ENCODE data around the gene CAPN5. TPM values are rescaled to one million over a fixed set of nuclear protein-coding genes. Genes with fewer than 3 reads are reported as not detected.

CAPN5 gene
- total and polyA plus RNA-seq, 4 experiments from 2014 or later = 1.4 to 2.6 (median 1.7) TPM

DNA sequence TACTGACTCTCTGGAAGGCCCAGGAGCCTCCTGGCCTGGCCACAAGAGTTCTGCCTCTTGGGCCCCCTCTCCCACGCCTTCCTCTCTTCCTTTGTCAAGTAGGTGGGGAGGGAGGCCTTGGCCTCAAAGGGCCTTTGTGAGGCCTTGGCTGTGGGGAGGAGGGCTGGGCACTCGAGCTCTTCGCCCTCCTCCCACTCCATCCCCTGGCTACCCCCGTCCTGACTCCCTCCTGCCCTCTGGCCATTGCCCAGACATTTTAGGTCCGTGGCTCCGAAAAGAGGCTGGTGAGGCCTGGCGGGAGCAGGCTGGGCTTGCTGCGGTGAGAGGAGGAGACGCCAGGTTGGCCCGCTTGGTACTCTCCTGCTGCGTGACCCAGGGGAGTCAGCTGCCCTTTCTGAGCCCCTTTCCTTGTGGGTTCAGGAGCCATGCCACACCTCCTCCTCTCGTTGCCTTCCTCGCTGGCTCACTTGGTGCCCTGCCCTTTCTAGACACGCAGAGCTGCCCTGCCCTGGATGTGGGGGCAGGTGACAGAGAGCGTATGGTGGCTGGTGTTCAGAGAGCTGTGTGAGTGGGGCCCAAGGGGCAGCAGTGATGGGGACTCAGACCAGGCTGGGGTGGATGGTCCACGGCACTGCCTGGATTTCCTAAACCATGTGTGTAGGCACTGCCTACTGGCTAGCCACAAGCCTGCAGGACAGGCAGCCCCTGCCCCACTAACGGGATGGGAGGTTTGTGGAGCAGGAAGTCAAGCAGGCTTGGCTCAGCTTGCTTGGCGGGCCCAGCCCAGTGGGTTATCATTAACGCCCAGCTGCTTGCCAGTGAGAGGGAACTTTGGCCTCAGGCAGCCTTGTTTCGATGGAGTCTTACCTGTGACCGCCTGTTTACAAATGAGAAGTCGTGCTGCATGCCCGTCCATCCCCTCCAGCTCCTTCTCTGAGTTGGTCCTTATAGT, 20.0 kb downstream of the CAPN5 start:
- H3K4me1 Mint-ChIP-seq = peaks cover 4 to 22% (median 15%) of the 10 kb centered on the region in 4 donors
- CTCF ChIA-PET (ENCODE audit: partially characterized antibody) = interaction anchor here (1.0 to 1.1 kb wide), 2 partner anchors 9 to 40 kb away, joined by 3 to 5 read pairs; no protein-coding TSS in a partner anchor
- Histone ChIP-seq H3K36me3 (ENCODE audit: insufficient read depth, low read length) (no peaks in the 10 kb centered on the region), H3K9me3 (ENCODE audit: control insufficient read depth in 1 of 2, low read length in 2 of 2) (no peaks in the 10 kb centered on the region), H3K27ac (ENCODE audit: low read depth, low read length) (no peak overlapping the region), H3K4me3 (ENCODE audit: low read length in 2 of 2) (no peak overlapping the region), H3K27me3 (ENCODE audit: insufficient read depth, low read length) (no peaks in the 10 kb centered on the region), H3K4me1 (ENCODE audit: insufficient read depth, low read length) (peaks cover 23% of the 10 kb centered on the region)
- H3K27me3 Mint-ChIP-seq = no peaks in the 10 kb centered on the region
- no peaks in the 10 kb centered on the region for H3K36me3 Mint-ChIP-seq
- H3K9me3 Mint-ChIP-seq = peaks cover 0 to 3% (median 0%) of the 10 kb centered on the region in 8 donors
- H3K4me3 Mint-ChIP-seq = no peak overlapping the region
- POLR2A ChIA-PET (ENCODE audit: partially characterized antibody) = no interaction called here
- H3K27ac Mint-ChIP-seq = no peak overlapping the region
- intact Hi-C loops (cut with micrococcal nuclease) = no loop called here
- DNase-seq = no peak

DNA sequence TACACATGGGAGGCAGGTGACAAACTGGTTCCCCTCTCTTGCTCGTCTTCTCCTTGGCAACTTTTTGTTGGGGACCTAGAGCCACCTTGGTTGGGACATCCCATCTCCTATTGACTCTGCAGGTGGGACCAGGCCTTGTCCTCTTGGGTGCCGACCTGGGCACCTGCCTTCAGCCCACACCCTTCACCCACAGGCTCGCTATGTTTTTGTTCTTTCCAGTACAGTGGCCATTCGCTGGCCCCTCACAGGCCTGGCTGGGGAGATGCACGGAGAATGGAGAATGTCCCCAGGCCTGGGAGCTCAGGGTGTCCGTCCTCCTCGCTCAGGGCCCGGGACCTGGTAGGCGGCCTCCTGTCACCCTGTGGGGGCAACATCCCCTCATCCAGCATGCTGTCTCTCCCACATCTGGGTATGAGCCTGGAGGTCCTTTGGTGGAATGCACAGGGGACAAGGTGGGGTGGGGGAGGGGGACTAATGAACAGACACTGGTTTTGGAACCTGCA, 21.0 kb downstream of the CAPN5 start:
- Mint-ChIP-seq H3K4me1 (peaks cover 1 to 13% (median 8%) of the 10 kb centered on the region in 4 donors), H3K4me3 (no peak overlapping the region), H3K27ac (peak overlapping the region in 1 of 7 donors; percentile 78), H3K36me3 (no peaks in the 10 kb centered on the region), H3K9me3 (peaks cover 0 to 3% (median 0%) of the 10 kb centered on the region in 8 donors), H3K27me3 (no peaks in the 10 kb centered on the region)
- Histone ChIP-seq H3K36me3 (ENCODE audit: insufficient read depth, low read length) (no peaks in the 10 kb centered on the region), H3K4me3 (ENCODE audit: low read length in 2 of 2) (no peak overlapping the region), H3K27me3 (ENCODE audit: insufficient read depth, low read length) (no peaks in the 10 kb centered on the region), H3K27ac (ENCODE audit: low read depth, low read length) (no peak overlapping the region), H3K9me3 (ENCODE audit: control insufficient read depth in 1 of 2, low read length in 2 of 2) (no peaks in the 10 kb centered on the region), H3K4me1 (ENCODE audit: insufficient read depth, low read length) (peaks cover 13% of the 10 kb centered on the region)
- intact Hi-C loops (cut with micrococcal nuclease) = no loop called here
- ChIA-PET POLR2A (ENCODE audit: partially characterized antibody) (no interaction called here), CTCF (ENCODE audit: partially characterized antibody) (interaction anchor here (1.0 to 5.8 kb wide), 2 partner anchors 40 to 41 kb away, joined by 5 to 107 read pairs; no protein-coding TSS in a partner anchor)
- DNase-seq = no peak

DNA sequence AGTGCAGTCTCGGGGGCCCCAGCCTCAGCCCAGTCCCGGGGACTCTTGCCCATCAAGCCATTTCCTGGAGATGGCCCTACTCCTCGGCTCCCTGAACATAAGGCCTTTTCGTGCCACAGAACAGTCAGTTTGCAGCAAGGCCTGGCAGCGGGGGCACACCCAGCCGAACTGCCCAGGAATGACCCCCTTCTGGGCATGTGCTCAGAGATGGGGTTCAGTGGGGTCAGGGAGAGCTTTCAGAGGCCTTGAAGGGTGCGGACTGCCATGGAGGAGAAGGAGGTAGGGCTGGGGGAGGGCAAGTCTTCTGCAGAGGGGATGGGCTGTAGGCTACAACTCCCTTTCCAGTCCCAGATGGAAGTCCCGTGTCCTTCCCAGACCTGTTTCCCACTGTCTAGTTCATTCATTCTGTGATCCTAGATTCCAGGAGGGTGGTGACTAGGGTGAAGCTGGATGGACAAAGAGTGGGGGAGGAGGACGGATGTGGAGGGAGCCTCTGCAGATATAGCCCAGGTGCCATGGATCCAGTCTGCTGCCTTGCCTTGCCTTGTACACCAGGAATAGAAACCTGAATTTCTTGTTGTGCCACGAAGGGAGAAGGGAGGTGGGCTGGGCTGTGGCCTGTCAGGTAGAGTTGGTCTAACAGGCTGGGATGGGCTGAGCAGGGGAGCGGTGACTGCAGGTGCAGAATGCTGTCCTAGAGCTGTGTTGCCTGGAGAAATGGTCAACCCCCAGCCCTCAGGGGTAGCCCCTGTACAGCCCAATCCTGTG, 21.6 kb downstream of the CAPN5 start:
- Mint-ChIP-seq H3K36me3 (no peaks in the 10 kb centered on the region), H3K9me3 (peaks cover 0 to 3% (median 0%) of the 10 kb centered on the region in 8 donors), H3K27ac (no peak overlapping the region), H3K4me3 (no peak overlapping the region), H3K4me1 (peaks cover 1 to 7% (median 5%) of the 10 kb centered on the region in 4 donors), H3K27me3 (no peaks in the 10 kb centered on the region)
- no peak for DNase-seq
- peaks cover 7% of the 10 kb centered on the region for H3K4me1 ChIP-seq (ENCODE audit: insufficient read depth, low read length)
- no peak overlapping the region for H3K27ac ChIP-seq (ENCODE audit: low read depth, low read length)
- H3K36me3 ChIP-seq (ENCODE audit: insufficient read depth, low read length) = no peaks in the 10 kb centered on the region
- no peaks in the 10 kb centered on the region for H3K27me3 ChIP-seq (ENCODE audit: insufficient read depth, low read length)
- ChIA-PET POLR2A (ENCODE audit: partially characterized antibody) (no interaction called here), CTCF (ENCODE audit: partially characterized antibody) (interaction anchor here (1.4 to 5.8 kb wide), 3 partner anchors 7 to 40 kb away, joined by 3 to 107 read pairs (median 45); no protein-coding TSS in a partner anchor)
- no peak overlapping the region for H3K4me3 ChIP-seq (ENCODE audit: low read length in 2 of 2)
- H3K9me3 ChIP-seq (ENCODE audit: control insufficient read depth in 1 of 2, low read length in 2 of 2) = no peaks in the 10 kb centered on the region
- intact Hi-C loops (cut with micrococcal nuclease) = no loop called here

DNA sequence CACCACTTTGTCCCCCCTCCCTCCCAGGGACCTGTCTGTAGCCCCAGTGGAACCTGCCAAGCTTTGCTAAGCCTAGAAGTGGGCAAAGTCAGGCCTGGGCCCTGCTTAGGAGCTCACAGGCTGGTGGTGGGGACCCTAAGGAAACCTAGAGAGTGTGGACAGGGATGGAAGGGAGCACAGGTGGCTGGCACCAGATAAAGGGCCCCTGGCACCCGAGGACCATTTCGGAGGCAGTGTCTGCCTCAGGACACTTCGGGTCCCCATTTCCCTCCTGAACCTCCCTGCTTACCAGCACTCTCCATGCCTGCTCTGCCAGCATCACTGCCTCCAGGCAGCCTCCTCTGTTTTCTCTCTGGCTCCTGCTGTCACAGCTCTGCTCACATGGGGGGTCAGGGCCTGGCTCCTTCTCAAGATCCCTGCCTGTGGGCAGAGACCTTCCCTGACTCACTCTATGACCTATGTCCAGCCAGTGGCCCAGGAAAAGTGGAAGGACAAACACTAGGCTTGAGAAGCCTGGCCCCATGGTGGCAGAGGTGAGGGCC, 22.3 kb downstream of the CAPN5 start:
- intact Hi-C loops (cut with micrococcal nuclease) = no loop called here
- no peaks in the 10 kb centered on the region for H3K36me3 ChIP-seq (ENCODE audit: insufficient read depth, low read length)
- Mint-ChIP-seq H3K4me1 (peaks cover 1 to 7% (median 5%) of the 10 kb centered on the region in 4 donors), H3K4me3 (no peak overlapping the region), H3K27me3 (no peaks in the 10 kb centered on the region), H3K27ac (no peak overlapping the region), H3K36me3 (no peaks in the 10 kb centered on the region), H3K9me3 (peaks cover 0 to 3% (median 0%) of the 10 kb centered on the region in 8 donors)
- ChIA-PET POLR2A (ENCODE audit: partially characterized antibody) (no interaction called here), CTCF (ENCODE audit: partially characterized antibody) (interaction anchor here (1.4 to 5.8 kb wide), 3 partner anchors 8 to 41 kb away, joined by 3 to 107 read pairs (median 45); no protein-coding TSS in a partner anchor)
- H3K4me1 ChIP-seq (ENCODE audit: insufficient read depth, low read length) = peaks cover 6% of the 10 kb centered on the region
- no peak for DNase-seq
- no peak overlapping the region for H3K4me3 ChIP-seq (ENCODE audit: low read length in 2 of 2)
- no peaks in the 10 kb centered on the region for H3K9me3 ChIP-seq (ENCODE audit: control insufficient read depth in 1 of 2, low read length in 2 of 2)
- H3K27me3 ChIP-seq (ENCODE audit: insufficient read depth, low read length) = no peaks in the 10 kb centered on the region
- no peak overlapping the region for H3K27ac ChIP-seq (ENCODE audit: low read depth, low read length)

DNA sequence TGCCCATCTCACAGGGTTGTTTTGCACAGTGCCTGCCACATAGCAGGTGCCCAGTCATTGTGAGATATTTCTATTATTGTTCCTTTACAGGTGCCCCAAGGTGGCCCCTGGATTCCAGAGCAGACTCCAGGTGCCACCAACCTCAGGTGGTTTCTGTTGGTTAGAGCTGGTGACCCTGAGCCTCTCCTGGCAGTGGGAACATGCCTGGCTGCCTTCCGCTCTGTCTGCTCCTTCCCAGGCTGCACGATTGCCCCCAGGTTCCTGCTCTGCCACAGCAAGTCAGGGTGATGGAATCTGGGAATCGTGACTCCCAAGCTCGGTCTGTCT, 23.2 kb downstream of the CAPN5 start:
- Mint-ChIP-seq H3K27me3 (no peaks in the 10 kb centered on the region), H3K4me3 (no peak overlapping the region), H3K4me1 (peaks cover 1 to 7% (median 5%) of the 10 kb centered on the region in 4 donors), H3K9me3 (peaks cover 0 to 3% (median 0%) of the 10 kb centered on the region in 8 donors), H3K36me3 (no peaks in the 10 kb centered on the region), H3K27ac (no peak overlapping the region)
- no peaks in the 10 kb centered on the region for H3K36me3 ChIP-seq (ENCODE audit: insufficient read depth, low read length)
- no peak for DNase-seq
- H3K9me3 ChIP-seq (ENCODE audit: control insufficient read depth in 1 of 2, low read length in 2 of 2) = no peaks in the 10 kb centered on the region
- H3K27ac ChIP-seq (ENCODE audit: low read depth, low read length) = no peak overlapping the region
- no peaks in the 10 kb centered on the region for H3K27me3 ChIP-seq (ENCODE audit: insufficient read depth, low read length)
- ChIA-PET POLR2A (ENCODE audit: partially characterized antibody) (no interaction called here), CTCF (ENCODE audit: partially characterized antibody) (interaction anchor here (0.9 to 5.8 kb wide), 9 partner anchors 9 to 280 kb away, joined by 3 to 107 read pairs (median 7); no protein-coding TSS in a partner anchor)
- no peak overlapping the region for H3K4me3 ChIP-seq (ENCODE audit: low read length in 2 of 2)
- peaks cover 6% of the 10 kb centered on the region for H3K4me1 ChIP-seq (ENCODE audit: insufficient read depth, low read length)
- intact Hi-C loops (cut with micrococcal nuclease) = loop anchor here (5.0 kb wide), 1 partner anchor 283 kb away; no protein-coding TSS in a partner anchor

DNA sequence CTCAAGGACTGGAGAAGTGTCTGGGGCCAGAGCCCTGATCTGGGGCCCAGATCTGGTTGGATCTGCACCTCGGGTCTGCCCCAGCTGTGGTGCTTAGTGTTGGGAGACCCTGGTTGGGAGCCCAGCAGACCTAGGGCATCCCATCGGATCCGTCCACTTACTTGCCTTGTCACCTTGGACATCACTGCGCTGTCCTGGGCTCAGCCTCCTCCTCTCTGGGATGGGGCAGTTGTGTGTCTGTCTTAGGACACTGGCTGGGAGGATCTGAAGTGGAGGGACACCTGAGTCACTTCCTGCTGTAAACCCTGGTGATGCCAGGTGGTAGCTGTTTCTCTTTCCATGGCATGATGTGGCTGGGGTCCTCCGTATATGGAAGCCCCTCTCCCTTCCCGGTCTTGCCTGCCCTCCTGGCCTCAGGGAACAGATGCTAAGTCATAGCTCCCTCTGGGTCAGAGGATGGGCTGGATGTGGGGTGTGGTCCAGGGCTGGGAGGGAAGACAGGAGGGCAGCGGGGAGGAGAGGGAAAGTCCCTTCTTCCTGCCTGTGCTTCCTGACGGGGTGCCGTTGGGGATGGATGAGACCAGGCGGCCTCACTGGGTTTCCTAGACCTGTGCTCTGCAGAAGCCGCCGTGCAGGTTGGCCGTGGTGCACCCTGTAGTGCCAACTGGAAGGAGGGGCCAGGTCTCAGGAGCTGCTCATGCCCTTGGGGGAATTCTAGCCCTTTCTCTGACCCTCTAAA, 23.8 kb downstream of the CAPN5 start:
- no peak overlapping the region for H3K4me3 Mint-ChIP-seq
- Histone ChIP-seq H3K27me3 (ENCODE audit: insufficient read depth, low read length) (no peaks in the 10 kb centered on the region), H3K36me3 (ENCODE audit: insufficient read depth, low read length) (no peaks in the 10 kb centered on the region), H3K27ac (ENCODE audit: low read depth, low read length) (no peak overlapping the region), H3K9me3 (ENCODE audit: control insufficient read depth in 1 of 2, low read length in 2 of 2) (no peaks in the 10 kb centered on the region), H3K4me3 (ENCODE audit: low read length in 2 of 2) (no peak overlapping the region), H3K4me1 (ENCODE audit: insufficient read depth, low read length) (peaks cover 6% of the 10 kb centered on the region)
- peaks cover 0 to 3% (median 0%) of the 10 kb centered on the region in 8 donors for H3K9me3 Mint-ChIP-seq
- ChIA-PET POLR2A (ENCODE audit: partially characterized antibody) (interaction anchor here (1.4 to 3.1 kb wide), 2 partner anchors 8 to 43 kb away, joined by 5 to 18 read pairs; no protein-coding TSS in a partner anchor), CTCF (ENCODE audit: partially characterized antibody) (interaction anchor here (0.6 to 5.8 kb wide), 25 partner anchors 9 to 455 kb away, joined by 3 to 107 read pairs (median 5); partner anchors contain the start of gene MYO7A)
- no peak overlapping the region for H3K27ac Mint-ChIP-seq
- peaks cover 1 to 7% (median 5%) of the 10 kb centered on the region in 4 donors for H3K4me1 Mint-ChIP-seq
- H3K36me3 Mint-ChIP-seq = no peaks in the 10 kb centered on the region
- no peaks in the 10 kb centered on the region for H3K27me3 Mint-ChIP-seq
- intact Hi-C loops (cut with micrococcal nuclease) = loop anchor here (1.0 to 5.0 kb wide), 2 partner anchors 43 to 283 kb away; no protein-coding TSS in a partner anchor
- DNase-seq = no peak
